Measurements from ENCODE around the gene RHOF.

DNA sequence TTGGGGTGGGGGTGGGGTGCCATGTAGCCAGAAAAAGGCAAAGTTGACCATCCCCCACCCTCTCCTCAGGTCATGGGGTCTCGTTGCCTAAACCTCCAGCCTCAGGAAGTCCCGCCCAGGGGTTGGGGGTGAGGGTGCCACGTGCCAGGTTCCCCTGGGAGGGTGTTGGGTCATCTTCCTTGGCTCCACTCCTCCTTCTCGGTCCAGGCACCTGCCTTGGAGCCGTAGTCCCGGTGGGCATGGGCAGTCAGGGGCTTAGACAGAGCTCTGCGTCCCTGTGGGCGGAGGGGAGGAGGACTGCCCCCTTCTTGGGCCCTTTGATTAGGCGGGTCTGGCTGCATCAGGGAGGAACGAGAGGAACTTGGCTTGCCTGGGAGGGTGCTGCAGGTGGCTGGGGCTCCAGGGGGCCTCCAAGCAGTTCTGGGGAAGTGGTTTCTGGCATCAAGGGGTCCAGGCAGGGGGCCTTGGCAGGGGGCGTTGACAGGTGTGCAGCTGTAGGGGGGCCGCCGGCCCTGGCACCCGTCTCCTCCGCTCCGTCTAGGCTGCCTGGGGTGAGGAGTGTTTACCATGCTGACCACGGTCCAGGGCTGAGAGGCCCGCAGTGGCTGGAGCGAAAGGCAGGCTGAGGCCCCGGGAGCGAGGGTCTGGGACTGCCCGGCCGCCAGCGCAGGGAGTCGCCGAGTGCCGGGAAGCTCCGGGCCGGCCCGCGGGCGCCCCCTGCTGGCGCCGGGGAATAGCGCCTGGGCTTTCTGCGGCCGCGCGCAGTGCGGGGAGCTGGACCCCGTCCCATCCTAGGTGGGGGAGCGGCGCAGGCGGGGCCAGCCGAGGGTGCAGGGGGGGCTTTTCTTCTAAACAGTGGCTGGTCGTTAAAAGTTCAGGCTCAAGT lies 18.2 kb upstream of the RHOF start:
- TF ChIP-seq POLR2A (IDR thresholded peaks at IDR 0.05), result no peak
- TF ChIP-seq POLR2AphosphoS5 (IDR thresholded peaks at IDR 0.05; ENCODE audit: insufficient read depth in 1 of 2, low read depth in 1 of 2), result no peak
- peak; percentile 93 to 100 (median 98) for TF ChIP-seq CTCF (IDR thresholded peaks at IDR 0.05)

Measured in vagina (tissue), 2 donors.